ENCODE measurements around the gene STAT3. TPM values are rescaled to one million over a fixed set of nuclear protein-coding genes. Genes with fewer than 3 reads are reported as not detected.
A peak's percentile ranks its signal among the peaks of the same experiment; 100 is the strongest.

The STAT3 gene
- total and polyA plus RNA-seq, 2 donors from 2014 or later = 55.6 to 327 TPM

DNA sequence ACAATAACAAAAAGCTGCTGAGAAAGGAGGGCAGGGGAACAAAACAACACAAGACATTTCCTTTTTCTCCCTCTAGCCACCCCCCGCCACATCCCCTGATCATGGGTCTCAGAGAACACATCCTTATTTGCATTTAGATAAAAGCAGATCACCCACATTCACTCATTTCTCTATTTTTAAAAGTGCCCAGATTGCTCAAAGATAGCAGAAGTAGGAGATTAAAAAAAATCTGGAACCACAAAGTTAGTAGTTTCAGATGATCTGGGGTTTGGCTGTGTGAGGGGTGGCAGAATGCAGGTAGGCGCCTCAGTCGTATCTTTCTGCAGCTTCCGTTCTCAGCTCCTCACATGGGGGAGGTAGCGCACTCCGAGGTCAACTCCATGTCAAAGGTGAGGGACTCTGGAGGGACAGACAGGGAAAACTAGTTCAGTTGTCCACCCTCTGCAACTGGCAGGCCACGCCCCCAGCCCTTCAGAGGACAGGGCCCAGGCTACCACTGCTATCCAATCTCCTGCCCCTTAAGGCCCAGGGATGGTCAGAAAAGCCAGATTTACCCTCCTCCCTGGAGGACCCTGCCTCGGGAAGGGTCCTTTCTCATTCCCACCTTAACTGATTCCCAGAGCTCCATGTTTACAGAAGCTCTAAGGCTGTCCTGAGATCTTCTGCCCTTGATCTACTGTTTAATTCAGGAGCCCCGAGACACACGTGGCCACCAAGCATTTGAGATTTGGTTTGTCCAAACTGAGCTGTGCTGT, 72.7 kb downstream of the STAT3 start:
- peaks cover 6 to 33% (median 20%) of the 10 kb centered on the region in 3 donors for H3K4me1 ChIP-seq (ENCODE audit: control insufficient read depth in 2 of 3, insufficient read depth in 2 of 3, low read depth in 1 of 3, low read length in 3 of 3)
- FAIRE-seq = no peak
- intact Hi-C loops (cut with DNase I) = loop anchor here (5.0 kb wide), 1 partner anchor 92 kb away; no protein-coding TSS in a partner anchor
- H3K9ac ChIP-seq (ENCODE audit: low read length in 3 of 3) = no peak overlapping the region
- H3K9me3 ChIP-seq (ENCODE audit: control insufficient read depth in 2 of 3, insufficient read depth in 1 of 3, low read length in 3 of 3) = no peaks in the 10 kb centered on the region
- DNase-seq = no peak
- no peak overlapping the region for H3K27ac ChIP-seq (ENCODE audit: low read depth in 2 of 2, low read length in 2 of 2)
- no peaks in the 10 kb centered on the region for H3K27me3 ChIP-seq (ENCODE audit: control insufficient read depth, insufficient read depth, low read length)
- TF ChIP-seq, protein P1, sequence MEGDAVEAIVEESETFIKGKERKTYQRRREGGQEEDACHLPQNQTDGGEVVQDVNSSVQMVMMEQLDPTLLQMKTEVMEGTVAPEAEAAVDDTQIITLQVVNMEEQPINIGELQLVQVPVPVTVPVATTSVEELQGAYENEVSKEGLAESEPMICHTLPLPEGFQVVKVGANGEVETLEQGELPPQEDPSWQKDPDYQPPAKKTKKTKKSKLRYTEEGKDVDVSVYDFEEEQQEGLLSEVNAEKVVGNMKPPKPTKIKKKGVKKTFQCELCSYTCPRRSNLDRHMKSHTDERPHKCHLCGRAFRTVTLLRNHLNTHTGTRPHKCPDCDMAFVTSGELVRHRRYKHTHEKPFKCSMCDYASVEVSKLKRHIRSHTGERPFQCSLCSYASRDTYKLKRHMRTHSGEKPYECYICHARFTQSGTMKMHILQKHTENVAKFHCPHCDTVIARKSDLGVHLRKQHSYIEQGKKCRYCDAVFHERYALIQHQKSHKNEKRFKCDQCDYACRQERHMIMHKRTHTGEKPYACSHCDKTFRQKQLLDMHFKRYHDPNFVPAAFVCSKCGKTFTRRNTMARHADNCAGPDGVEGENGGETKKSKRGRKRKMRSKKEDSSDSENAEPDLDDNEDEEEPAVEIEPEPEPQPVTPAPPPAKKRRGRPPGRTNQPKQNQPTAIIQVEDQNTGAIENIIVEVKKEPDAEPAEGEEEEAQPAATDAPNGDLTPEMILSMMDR (IDR thresholded peaks at IDR 0.05; ENCODE audit: borderline replicate concordance, extremely low read depth, insufficient read depth) = no peak
- no peak overlapping the region for H3K4me3 ChIP-seq (ENCODE audit: low read length in 3 of 3)
- peaks cover 0 to 34% (median 22%) of the 10 kb centered on the region in 3 donors for H3K36me3 ChIP-seq (ENCODE audit: control insufficient read depth in 2 of 3, insufficient read depth in 3 of 3, low read length in 3 of 3)

DNA sequence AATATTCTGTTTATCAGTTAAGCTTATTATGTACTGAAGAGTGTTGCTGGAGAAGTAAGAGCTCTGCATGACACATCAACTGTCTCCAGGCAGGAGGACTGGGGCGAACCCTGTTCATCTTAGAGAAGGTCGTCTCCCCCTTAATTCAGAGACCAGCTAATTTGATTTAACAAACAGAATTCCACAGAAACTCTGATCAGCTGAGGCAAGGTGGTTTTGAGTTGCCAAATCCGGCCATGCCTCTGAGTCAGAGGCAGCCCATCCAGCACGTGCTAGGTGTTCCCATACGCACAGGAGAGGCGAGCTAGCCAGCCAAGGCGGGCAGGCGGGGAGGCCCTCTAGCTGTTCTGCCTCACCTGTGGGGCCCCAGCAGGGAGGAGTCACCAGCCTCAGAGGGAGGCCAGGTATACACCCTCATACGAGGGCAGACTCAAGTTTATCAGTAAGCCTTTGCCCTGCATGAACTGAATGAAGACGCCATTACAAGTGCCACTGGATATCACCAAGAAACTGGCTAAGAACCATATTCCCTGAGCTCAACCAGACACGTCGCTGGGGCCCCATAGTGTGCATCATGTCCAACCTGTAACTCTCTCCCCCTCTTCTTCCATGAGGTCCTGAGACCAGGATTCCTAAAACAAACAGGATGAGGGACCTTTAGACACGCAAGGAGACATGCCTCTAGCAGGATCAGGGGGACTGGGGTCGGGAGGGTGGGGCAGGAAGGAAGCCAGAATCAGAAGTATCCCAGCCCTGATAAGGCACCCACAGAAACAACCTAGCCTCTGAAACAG, 74.3 kb downstream of the STAT3 start:
- peak in 1 of 5 donors; percentile 90 for DNase-seq
- H3K4me1 ChIP-seq (ENCODE audit: control insufficient read depth in 2 of 3, insufficient read depth in 2 of 3, low read depth in 1 of 3, low read length in 3 of 3) = peaks cover 7 to 35% (median 22%) of the 10 kb centered on the region in 3 donors
- no peaks in the 10 kb centered on the region for H3K9me3 ChIP-seq (ENCODE audit: control insufficient read depth in 2 of 3, insufficient read depth in 1 of 3, low read length in 3 of 3)
- FAIRE-seq = no peak
- intact Hi-C loops (cut with DNase I) = no loop called here
- H3K4me3 ChIP-seq (ENCODE audit: low read length in 3 of 3) = no peak overlapping the region
- H3K9ac ChIP-seq (ENCODE audit: low read length in 3 of 3) = peak overlapping the region in 1 of 3 donors; percentile 28
- no peaks in the 10 kb centered on the region for H3K27me3 ChIP-seq (ENCODE audit: control insufficient read depth, insufficient read depth, low read length)
- H3K27ac ChIP-seq (ENCODE audit: low read depth in 2 of 2, low read length in 2 of 2) = peak overlapping the region; percentile 83 to 93
- peaks cover 0 to 30% (median 25%) of the 10 kb centered on the region in 3 donors for H3K36me3 ChIP-seq (ENCODE audit: control insufficient read depth in 2 of 3, insufficient read depth in 3 of 3, low read length in 3 of 3)
- TF ChIP-seq, protein P1 (IDR thresholded peaks at IDR 0.05; ENCODE audit: borderline replicate concordance, extremely low read depth, insufficient read depth) = no peak

DNA sequence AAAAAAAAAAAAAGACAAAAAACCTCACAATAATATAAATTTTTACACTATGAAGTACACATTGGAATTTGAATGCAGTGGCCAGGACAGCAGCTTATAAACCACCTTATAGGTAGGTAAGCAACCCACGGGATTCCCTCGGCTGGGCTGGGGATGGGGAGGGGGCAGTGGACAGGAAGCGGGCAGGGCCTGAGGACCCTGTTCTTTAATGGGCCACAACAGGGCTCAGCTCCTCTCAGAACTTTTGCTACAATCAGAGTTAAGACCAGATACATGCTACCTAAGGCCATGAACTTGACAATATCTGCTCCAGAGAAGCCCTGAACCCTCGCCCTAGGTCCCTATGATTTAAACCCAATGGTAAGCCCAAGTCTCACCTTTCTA, 74.9 kb downstream of the STAT3 start:
- intact Hi-C loops (cut with DNase I) = no loop called here
- Histone ChIP-seq H3K27me3 (ENCODE audit: control insufficient read depth, insufficient read depth, low read length) (no peaks in the 10 kb centered on the region), H3K9ac (ENCODE audit: low read length in 3 of 3) (peak overlapping the region in 1 of 3 donors; percentile 28), H3K4me1 (ENCODE audit: control insufficient read depth in 2 of 3, insufficient read depth in 2 of 3, low read depth in 1 of 3, low read length in 3 of 3) (peaks cover 7 to 35% (median 22%) of the 10 kb centered on the region in 3 donors), H3K4me3 (ENCODE audit: low read length in 3 of 3) (no peak overlapping the region), H3K27ac (ENCODE audit: low read depth in 2 of 2, low read length in 2 of 2) (peak overlapping the region; percentile 83 to 93), H3K36me3 (ENCODE audit: control insufficient read depth in 2 of 3, insufficient read depth in 3 of 3, low read length in 3 of 3) (peaks cover 0 to 29% (median 25%) of the 10 kb centered on the region in 3 donors), H3K9me3 (ENCODE audit: control insufficient read depth in 2 of 3, insufficient read depth in 1 of 3, low read length in 3 of 3) (no peaks in the 10 kb centered on the region)
- no peak for DNase-seq
- TF ChIP-seq, protein P1 (IDR thresholded peaks at IDR 0.05; ENCODE audit: borderline replicate concordance, extremely low read depth, insufficient read depth) = no peak
- FAIRE-seq = no peak

All from kidney (tissue), 14 donors.